Glutamatergic neuron (in vitro differentiated cells): ENCODE measurements around the gene SEC14L1. TPM values are rescaled to one million over a fixed set of nuclear protein-coding genes. Genes with fewer than 3 reads are reported as not detected.
"Not testable (repeated sequence)": the region's sequence is repeated elsewhere in the genome, so short reads cannot be mapped to it uniquely, and the experiment has no call there.

Source experiments
- DNase-seq: peaks from one replicate; pipeline ENCODE4 v3.0.0; 2022
- H3K27ac Mint-ChIP-seq: one replicate; pipeline ENCODE4 v1.8.0; 2020; ENCODE audit warnings: mild to moderate bottlenecking, mixed read lengths, inconsistent platforms; ENCODE audit not compliant: unreplicated experiment
- H3K27me3 Mint-ChIP-seq: one replicate; pipeline ENCODE4 v1.8.0; 2020; ENCODE audit warnings: mild to moderate bottlenecking, moderate library complexity, mixed read lengths, inconsistent platforms; ENCODE audit not compliant: unreplicated experiment
- H3K36me3 Mint-ChIP-seq: one replicate; pipeline ENCODE4 v1.8.0; 2020; ENCODE audit warnings: mild to moderate bottlenecking, mixed read lengths, inconsistent platforms; ENCODE audit not compliant: unreplicated experiment
- H3K4me1 Mint-ChIP-seq: one replicate; pipeline ENCODE4 v1.8.0; 2020; ENCODE audit warnings: mild to moderate bottlenecking, low read depth, mixed read lengths, inconsistent platforms; ENCODE audit not compliant: unreplicated experiment
- H3K4me3 Mint-ChIP-seq: one replicate; pipeline ENCODE4 v1.8.0; 2020; ENCODE audit warnings: mild to moderate bottlenecking, mixed read lengths, inconsistent platforms; ENCODE audit not compliant: unreplicated experiment
- H3K9me3 Mint-ChIP-seq: one replicate; pipeline ENCODE4 v1.8.0; 2020; ENCODE audit warnings: mild to moderate bottlenecking, moderate library complexity, mixed read lengths, inconsistent platforms; ENCODE audit not compliant: unreplicated experiment
- total RNA-seq: library from RNA; stranded (reverse); fragmentation: NEBNext Ultra II Directional; extraction: Animal tissue kit (Norgen Biotek cat#: 25700); gene quantifications from one replicate; pipeline ENCODE4 v1.2.1, GENCODE V29; 2021; ENCODE audit not compliant: unreplicated experiment
- TF ChIP-seq, protein P1 (sequence below): fragments of 200-600 bp; sonication (generic); IDR thresholded peaks from one replicate; pipeline ENCODE4 v1.5.0; 2021; ENCODE audit not compliant: partially characterized antibody, unreplicated experiment

SEC14L1 gene
- total RNA-seq, 1 donor from 2014 or later, result 104 TPM

DNA sequence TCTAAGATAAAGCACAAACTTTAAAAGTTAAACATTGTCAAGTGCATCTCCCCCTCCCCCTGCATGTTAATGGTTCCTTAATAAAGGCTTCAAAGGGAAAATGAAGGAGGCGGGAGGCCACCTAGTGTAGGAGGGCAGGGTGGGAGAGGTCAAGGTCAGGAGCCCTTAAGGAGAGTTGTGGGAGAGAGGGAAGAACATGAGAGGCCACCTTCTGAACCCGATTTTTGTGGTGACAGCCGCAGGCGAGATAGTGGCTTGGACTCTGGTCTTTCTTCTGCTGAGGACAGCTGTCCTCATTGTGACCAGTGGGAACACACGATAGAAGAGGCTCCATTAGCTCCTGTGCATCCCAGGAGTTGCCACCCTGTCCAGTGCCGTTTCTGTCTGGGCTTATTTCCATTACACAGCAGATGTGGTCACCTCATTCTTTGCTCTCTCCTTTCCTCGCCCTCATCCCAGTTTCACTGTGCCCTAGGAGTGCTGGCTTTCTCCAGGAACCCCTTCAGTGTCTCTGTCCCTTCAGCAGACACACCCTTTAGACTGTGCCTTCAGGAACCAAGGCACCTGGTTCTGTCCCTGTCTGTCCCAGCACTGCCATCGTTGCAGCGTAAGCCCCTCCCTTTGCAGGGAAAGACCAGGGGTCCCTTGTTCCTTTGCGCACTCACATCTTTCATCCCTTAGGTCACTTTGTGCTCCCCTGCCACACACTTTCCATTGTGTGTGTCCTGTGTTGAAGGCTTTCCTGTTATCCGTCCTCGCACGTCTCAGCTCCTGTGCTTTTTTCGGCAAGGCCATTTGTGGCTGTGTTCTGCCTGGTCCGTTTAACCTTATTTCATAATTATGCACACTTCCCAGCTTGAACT lies 7.5 kb downstream of the SEC14L1 start:
- H3K36me3 Mint-ChIP-seq, result peaks cover 5% of the 10 kb centered on the region

DNA sequence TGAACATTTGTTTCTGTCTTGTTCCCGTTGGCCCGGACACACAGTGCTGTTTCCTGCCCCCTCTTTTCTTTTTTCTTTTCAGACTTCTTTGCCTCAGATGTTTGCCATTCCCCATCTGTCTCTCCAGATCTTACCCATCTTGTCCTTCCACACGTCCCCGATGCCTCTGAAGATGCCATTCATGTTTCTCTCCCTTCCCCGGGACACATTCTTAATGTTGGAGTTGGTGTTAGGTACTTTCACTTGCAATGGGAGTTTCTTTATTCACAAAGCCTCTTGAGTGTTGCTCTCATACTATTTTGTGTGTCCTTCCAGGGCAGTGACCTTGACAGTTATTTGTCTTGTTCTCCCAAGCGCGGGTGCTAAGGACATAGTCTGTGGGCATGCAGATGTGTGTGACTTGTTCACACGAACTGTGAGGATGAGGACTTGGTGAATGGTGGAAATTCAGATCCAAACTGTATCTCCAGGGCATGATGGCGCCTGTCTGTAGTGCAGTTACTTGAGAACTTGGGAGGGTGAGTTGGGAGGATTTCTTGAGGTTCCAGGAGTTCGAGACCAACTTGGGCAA lies 8.3 kb downstream of the SEC14L1 start:
- Mint-ChIP-seq H3K9me3 (peaks cover 4% of the 10 kb centered on the region), H3K36me3 (peaks cover 5% of the 10 kb centered on the region), H3K4me1 (peaks cover 42% of the 10 kb centered on the region), H3K27me3 (no peaks in the 10 kb centered on the region), H3K4me3 (peak overlapping the region; percentile 15), H3K27ac (peak overlapping the region; percentile 4)
- DNase-seq, result no peak
- TF ChIP-seq, protein P1, sequence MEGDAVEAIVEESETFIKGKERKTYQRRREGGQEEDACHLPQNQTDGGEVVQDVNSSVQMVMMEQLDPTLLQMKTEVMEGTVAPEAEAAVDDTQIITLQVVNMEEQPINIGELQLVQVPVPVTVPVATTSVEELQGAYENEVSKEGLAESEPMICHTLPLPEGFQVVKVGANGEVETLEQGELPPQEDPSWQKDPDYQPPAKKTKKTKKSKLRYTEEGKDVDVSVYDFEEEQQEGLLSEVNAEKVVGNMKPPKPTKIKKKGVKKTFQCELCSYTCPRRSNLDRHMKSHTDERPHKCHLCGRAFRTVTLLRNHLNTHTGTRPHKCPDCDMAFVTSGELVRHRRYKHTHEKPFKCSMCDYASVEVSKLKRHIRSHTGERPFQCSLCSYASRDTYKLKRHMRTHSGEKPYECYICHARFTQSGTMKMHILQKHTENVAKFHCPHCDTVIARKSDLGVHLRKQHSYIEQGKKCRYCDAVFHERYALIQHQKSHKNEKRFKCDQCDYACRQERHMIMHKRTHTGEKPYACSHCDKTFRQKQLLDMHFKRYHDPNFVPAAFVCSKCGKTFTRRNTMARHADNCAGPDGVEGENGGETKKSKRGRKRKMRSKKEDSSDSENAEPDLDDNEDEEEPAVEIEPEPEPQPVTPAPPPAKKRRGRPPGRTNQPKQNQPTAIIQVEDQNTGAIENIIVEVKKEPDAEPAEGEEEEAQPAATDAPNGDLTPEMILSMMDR, result no peak

More for the DNA sequence above, 7.5 kb downstream of the SEC14L1 start:
- Mint-ChIP-seq H3K27ac (no peak overlapping the region), H3K27me3 (no peaks in the 10 kb centered on the region), H3K4me3 (peak overlapping the region; percentile 27), H3K9me3 (peaks cover 4% of the 10 kb centered on the region), H3K4me1 (peaks cover 36% of the 10 kb centered on the region)
- TF ChIP-seq, protein P1, result no peak
- DNase-seq, result no peak

DNA sequence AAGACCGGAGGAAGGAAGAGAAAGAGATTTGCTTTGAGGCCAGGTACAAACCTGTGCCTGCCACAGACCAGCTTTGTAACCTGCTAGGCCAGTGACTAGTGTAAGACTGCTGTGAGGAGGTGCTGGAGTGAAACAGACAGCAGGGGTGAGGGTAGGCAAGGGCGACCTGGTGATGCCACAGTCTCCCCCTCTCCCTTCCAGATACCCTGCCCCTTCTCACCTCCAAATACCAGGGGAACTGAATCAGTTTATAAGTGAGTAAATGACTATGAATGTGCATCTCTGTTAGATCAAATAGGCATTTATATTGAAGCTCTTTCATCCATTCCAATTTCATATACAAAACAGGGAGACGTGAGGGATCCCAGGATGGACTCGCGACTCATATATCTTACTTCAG lies 9.4 kb downstream of the SEC14L1 start:
- H3K9me3 Mint-ChIP-seq, result peaks cover 4% of the 10 kb centered on the region
- no peak overlapping the region for H3K27ac Mint-ChIP-seq
- H3K27me3 Mint-ChIP-seq, result no peaks in the 10 kb centered on the region
- peaks cover 5% of the 10 kb centered on the region for H3K36me3 Mint-ChIP-seq
- peaks cover 46% of the 10 kb centered on the region for H3K4me1 Mint-ChIP-seq
- no peak for DNase-seq
- TF ChIP-seq, protein P1, result no peak
- no peak overlapping the region for H3K4me3 Mint-ChIP-seq

DNA sequence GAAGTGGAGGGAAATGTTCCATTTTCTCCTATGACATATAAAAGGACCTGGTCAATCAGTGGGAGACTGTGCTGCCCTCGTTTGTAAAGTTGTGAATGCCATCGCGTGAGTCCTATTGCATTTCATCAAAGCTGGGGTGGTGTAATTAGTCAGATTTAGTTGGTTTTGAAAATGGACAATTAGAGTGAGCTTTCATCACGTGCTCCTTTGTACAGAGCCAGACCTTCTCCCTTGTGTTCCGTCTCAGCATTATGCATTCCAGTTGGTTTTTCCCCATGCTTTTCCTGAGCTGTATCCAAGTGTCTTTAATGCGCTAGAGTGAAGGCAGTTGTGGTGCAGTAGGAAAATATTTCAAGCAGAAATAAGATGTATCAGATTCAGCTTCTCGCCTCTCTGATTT lies 10.4 kb downstream of the SEC14L1 start:
- H3K4me3 Mint-ChIP-seq, result no peak overlapping the region
- peaks cover 5% of the 10 kb centered on the region for H3K36me3 Mint-ChIP-seq
- H3K27me3 Mint-ChIP-seq, result no peaks in the 10 kb centered on the region
- TF ChIP-seq, protein P1, result no peak
- H3K9me3 Mint-ChIP-seq, result peaks cover 4% of the 10 kb centered on the region
- H3K27ac Mint-ChIP-seq, result no peak overlapping the region
- H3K4me1 Mint-ChIP-seq, result peaks cover 42% of the 10 kb centered on the region
- DNase-seq, result no peak

DNA sequence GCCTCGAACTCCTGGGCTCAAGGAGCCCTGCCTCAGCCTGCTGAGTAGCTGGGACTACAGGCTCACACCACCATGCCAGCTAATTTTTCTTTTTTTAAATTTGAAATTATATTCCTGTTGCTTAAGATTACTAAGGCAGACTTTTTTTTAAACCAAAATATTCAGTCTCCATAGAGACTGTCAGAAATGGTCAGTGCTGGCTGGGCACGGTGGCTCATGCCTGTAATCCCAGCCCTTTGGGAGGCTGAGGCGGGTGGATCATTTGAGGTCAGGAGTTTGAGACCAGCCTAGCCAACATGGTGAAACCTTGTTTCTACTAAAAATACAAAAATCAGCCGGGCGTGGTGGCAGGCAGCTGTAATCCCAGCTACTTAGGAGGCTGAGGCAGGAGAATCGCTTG lies 11.3 kb downstream of the SEC14L1 start:
- H3K9me3 Mint-ChIP-seq, H3K27me3 Mint-ChIP-seq, H3K27ac Mint-ChIP-seq, DNase-seq, H3K4me3 Mint-ChIP-seq, H3K36me3 Mint-ChIP-seq: not testable (repeated sequence)
- H3K4me1 Mint-ChIP-seq, result peaks cover 38% of the 10 kb centered on the region
